ENCODE data around the gene HARS1. TPM values are rescaled to one million over a fixed set of nuclear protein-coding genes. Genes with fewer than 3 reads are reported as not detected.

HARS1 gene
- total and polyA plus RNA-seq, 2 of the 13 experiments (the other 11 are each of a cell fraction or from before 2014, with no cell fraction given): 36.9 to 66.2 TPM

DNA sequence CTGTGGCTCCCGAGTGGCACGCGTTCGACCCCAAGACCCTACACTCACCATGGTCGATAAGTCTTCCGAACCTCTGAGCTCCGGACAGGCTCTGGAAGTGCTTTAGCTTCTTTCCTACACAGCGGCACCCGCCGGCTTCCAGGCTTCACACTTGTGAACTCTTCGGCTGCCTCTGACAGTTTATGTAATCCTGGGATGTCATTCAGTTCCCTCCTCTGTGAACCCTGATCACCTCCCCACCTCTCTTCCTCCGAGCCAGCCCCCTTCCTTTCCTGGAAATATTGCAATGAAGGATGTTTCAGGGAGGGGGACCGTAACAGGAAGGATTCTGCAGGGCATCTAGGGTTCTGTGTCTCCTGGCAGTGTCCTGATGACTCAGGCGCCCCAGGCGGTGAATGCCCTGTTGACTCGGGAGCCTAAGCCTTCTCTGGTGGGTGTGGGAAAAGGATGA is 58.1 kb downstream of the HARS1 start, which contains the start of gene CD14:
Gene CD14 (minus strand): TSS at position 155 of the 451 bp plus-strand sequence. CDS start 104 bp downstream, at position 51.
- ChIA-PET POLR2A (interaction anchor here (0.9 to 1.5 kb wide), 2 partner anchors 15 to 76 kb away, joined by 3 read pairs; partner anchors contain the start of genes IK, NDUFA2 and SRA1), CTCF (ENCODE audit: low intra/inter-chr PET ratio, low total read pairs) (no interaction called here)
- in situ Hi-C loops (cut with HindIII; ENCODE audit: extremely low pct_ligation_motif_present, low pct_unique_long_range_greater_than_20kb) (loop anchor here (5.0 kb wide), 1 partner anchor 71 kb away; the partner anchor contains the start of genes APBB3 and SLC35A4), intact Hi-C loops (cut with micrococcal nuclease; ENCODE audit: unreplicated experiment) (loop anchor here (1.0 kb wide), 1 partner anchor 23 kb away; no protein-coding TSS in a partner anchor)
- H3K27me3 ChIP-seq (ENCODE audit: control insufficient read depth in 1 of 2, insufficient read depth in 2 of 2, low read length in 2 of 2): no peaks in the 10 kb centered on the region
- peaks cover 9% of the 10 kb centered on the region for H3K9me3 ChIP-seq (ENCODE audit: low read length)
- no peak within 1 kb of the TSS for H3K9ac ChIP-seq (ENCODE audit: insufficient read depth, low read depth, low read length)
- H3K4me1 ChIP-seq (ENCODE audit: insufficient read depth, low read length): peaks cover 56% of the 10 kb centered on the region
- no peaks in the 10 kb centered on the region for H3K79me2 ChIP-seq (ENCODE audit: insufficient read depth, low read length)
- FAIRE-seq: peak; percentile 76
- H4K20me1 ChIP-seq (ENCODE audit: insufficient read depth, low read length): no peaks in the 10 kb centered on the region
- peak within 1 kb of the TSS; percentile 1 to 50 (median 6); a peak in 2 of 6 replicates for H3K4me3 ChIP-seq (replicated peaks in 1 of 3; ENCODE audit: insufficient read depth in 1 of 3, low read depth in 2 of 3, low read length in 3 of 3)
- ATAC-seq: peak; percentile 73
- H3K4me2 ChIP-seq (ENCODE audit: low read depth, low read length): peak within 1 kb of the TSS; percentile 71
- H3K27ac ChIP-seq (ENCODE audit: extremely low read length, insufficient read depth, low read length): peak within 1 kb of the TSS; percentile 36
- DNase-seq (ENCODE audit: low spot score): peak; percentile 53
- BruUV-seq (replicated peaks): no TSS peak
- no peak within 1 kb of the TSS for H2AFZ ChIP-seq (ENCODE audit: low read length)
- 5% methylated on average over 9 of the region's 16 CpGs for WGBS (ENCODE audit: low lambda C conversion rate)
- no peaks in the 10 kb centered on the region for H3K36me3 ChIP-seq (replicated peaks in 1 of 2; ENCODE audit: control insufficient read depth in 1 of 2, insufficient read depth in 2 of 2, low read length in 2 of 2)
- TF ChIP-seq ELF3 (CRISPR knock-in tag; IDR thresholded peaks at IDR 0.05) (peak; percentile 71), HDAC1 (CRISPR knock-in tag; IDR thresholded peaks at IDR 0.05) (0 out of 2 replicates have a peak, but pooled peaks have one; percentile 13), SALL1 (CRISPR knock-in tag; IDR thresholded peaks at IDR 0.05) (peak; percentile 67), RBFOX2 (IDR thresholded peaks at IDR 0.05; ENCODE audit: low read depth, low read length) (no peak), SPEN (CRISPR knock-in tag; IDR thresholded peaks at IDR 0.05; ENCODE audit: low read depth) (0 out of 2 replicates have a peak, but pooled peaks have one; percentile 23), ZNF788 (CRISPR knock-in tag; IDR thresholded peaks at IDR 0.05; ENCODE audit: borderline replicate concordance) (peak; percentile 61; the same call in 1 of the 2 replicates), SP5 (CRISPR knock-in tag; IDR thresholded peaks at IDR 0.05; ENCODE audit: borderline replicate concordance, low read depth) (peak; percentile 50; the same call in 1 of the 2 replicates), TARDBP (CRISPR knock-in tag; IDR thresholded peaks at IDR 0.05) (peak; percentile 50; the same call in 1 of the 2 replicates), RARA (CRISPR knock-in tag; IDR thresholded peaks at IDR 0.05) (peak; percentile 82), GABPA (IDR thresholded peaks at IDR 0.05; ENCODE audit: low read depth, low read length) (no peak), GABPA (CRISPR knock-in tag; IDR thresholded peaks at IDR 0.05; ENCODE audit: low read depth) (0 out of 2 replicates have a peak, but pooled peaks have one; percentile 30), ZNF230 (CRISPR knock-in tag; IDR thresholded peaks at IDR 0.05) (0 out of 2 replicates have a peak, but pooled peaks have one; percentile 43), ZNF292 (CRISPR knock-in tag; IDR thresholded peaks at IDR 0.05; ENCODE audit: borderline replicate concordance, low read depth) (peak; percentile 47; the same call in 1 of the 2 replicates), ZSCAN25 (CRISPR knock-in tag; IDR thresholded peaks at IDR 0.05) (no peak), ZFYVE20 (CRISPR knock-in tag; IDR thresholded peaks at IDR 0.05; ENCODE audit: borderline replicate concordance, low read depth) (no peak), ZNF350 (CRISPR knock-in tag; IDR thresholded peaks at IDR 0.05; ENCODE audit: borderline replicate concordance, low read depth) (peak; percentile 45; the same call in 1 of the 2 replicates), BCL6 (CRISPR knock-in tag; IDR thresholded peaks at IDR 0.05) (peak; percentile 82; the same call in 1 of the 2 replicates), MAZ (IDR thresholded peaks at IDR 0.05; ENCODE audit: borderline replicate concordance, low read depth, low read length) (no peak), MAZ (CRISPR knock-in tag; IDR thresholded peaks at IDR 0.05; ENCODE audit: low read depth) (0 out of 2 replicates have a peak, but pooled peaks have one; percentile 38)
- TF ChIP-seq, protein P1, sequence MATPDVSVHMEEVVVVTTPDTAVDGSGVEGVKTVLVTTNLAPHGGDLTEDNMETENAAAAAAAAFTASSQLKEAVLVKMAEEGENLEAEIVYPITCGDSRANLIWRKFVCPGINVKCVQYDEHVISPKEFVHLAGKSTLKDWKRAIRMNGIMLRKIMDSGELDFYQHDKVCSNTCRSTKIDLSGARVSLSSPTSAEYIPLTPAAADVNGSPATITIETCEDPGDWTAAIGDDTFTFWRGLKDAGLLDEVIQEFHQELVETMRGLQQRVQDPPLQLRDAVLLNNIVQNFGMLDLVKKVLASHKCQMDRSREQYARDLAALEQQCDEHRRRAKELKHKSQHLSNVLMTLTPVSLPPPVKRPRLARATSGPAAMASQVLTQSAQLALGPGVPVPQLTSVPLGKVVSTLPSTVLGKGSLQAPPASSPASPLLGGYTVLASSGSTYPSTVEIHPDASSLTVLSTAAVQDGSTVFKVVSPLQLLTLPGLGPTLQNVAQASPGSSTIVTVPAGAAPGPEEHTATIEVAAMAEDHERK (CRISPR knock-in tag; IDR thresholded peaks at IDR 0.05; ENCODE audit: low read depth): no peak
- TF ChIP-seq, protein P2, sequence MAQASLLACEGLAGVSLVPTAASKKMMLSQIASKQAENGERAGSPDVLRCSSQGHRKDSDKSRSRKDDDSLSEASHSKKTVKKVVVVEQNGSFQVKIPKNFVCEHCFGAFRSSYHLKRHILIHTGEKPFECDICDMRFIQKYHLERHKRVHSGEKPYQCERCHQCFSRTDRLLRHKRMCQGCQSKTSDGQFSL (CRISPR knock-in tag; IDR thresholded peaks at IDR 0.05): peak; percentile 27; the same call in 1 of the 2 replicates
- TF ChIP-seq, protein P3, sequence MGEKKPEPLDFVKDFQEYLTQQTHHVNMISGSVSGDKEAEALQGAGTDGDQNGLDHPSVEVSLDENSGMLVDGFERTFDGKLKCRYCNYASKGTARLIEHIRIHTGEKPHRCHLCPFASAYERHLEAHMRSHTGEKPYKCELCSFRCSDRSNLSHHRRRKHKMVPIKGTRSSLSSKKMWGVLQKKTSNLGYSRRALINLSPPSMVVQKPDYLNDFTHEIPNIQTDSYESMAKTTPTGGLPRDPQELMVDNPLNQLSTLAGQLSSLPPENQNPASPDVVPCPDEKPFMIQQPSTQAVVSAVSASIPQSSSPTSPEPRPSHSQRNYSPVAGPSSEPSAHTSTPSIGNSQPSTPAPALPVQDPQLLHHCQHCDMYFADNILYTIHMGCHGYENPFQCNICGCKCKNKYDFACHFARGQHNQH (CRISPR knock-in tag; IDR thresholded peaks at IDR 0.05): no peak
